GM12878 (cell line): ENCODE data around the gene CD58.

ENCODE experiments used
- CREM ChIP-seq: IDR thresholded peaks from 2 replicates; pipeline ENCODE4 v1.6.1; 2014; ENCODE audit warnings: antibody characterized with exemption, low read depth
- EGR1 ChIP-seq, 2 experiments: IDR thresholded peaks; 1 replicate in 1 of 2; 2 replicates in 1 of 2; pipeline ENCODE4 v1.6.1; 2011 to 2012; ENCODE audit warnings: low read depth in 2 of 2, low read length in 2 of 2, borderline replicate concordance in 1 of 2, mild to moderate bottlenecking in 1 of 2, moderate library complexity in 1 of 2
- EZH2 ChIP-seq: IDR thresholded peaks from 2 replicates; pipeline ENCODE4 v1.6.1; 2012; ENCODE audit warnings: low read depth, mild to moderate bottlenecking, control low read depth, inconsistent platforms, low read length, borderline replicate concordance; ENCODE audit not compliant: control insufficient read depth
- FOXM1 ChIP-seq: IDR thresholded peaks from 2 replicates; pipeline ENCODE4 v1.6.1; 2012; ENCODE audit warnings: low read depth, mild to moderate bottlenecking, inconsistent platforms, low read length, moderate library complexity
- GABPA ChIP-seq: IDR thresholded peaks from 2 replicates; pipeline ENCODE4 v1.6.1; 2014; ENCODE audit warnings: antibody characterized with exemption, low read depth, mild to moderate bottlenecking, inconsistent platforms
- IRF4 ChIP-seq: IDR thresholded peaks from 2 replicates; pipeline ENCODE4 v1.6.1; 2011; ENCODE audit warnings: low read depth, low read length
- POLR2A ChIP-seq: IDR thresholded peaks from 2 replicates; pipeline ENCODE4 v1.6.1; 2011; ENCODE audit warnings: low read depth, mild to moderate bottlenecking, low read length
- YY1 ChIP-seq: IDR thresholded peaks from 2 replicates; pipeline ENCODE4 v1.6.1; 2011; ENCODE audit warnings: low read depth, mild to moderate bottlenecking, low read length
- ZNF207 ChIP-seq: fragments of 450-650 bp; IDR thresholded peaks from 2 replicates; pipeline ENCODE4 v1.6.1; 2014; ENCODE audit warnings: antibody characterized with exemption, mild to moderate bottlenecking, borderline replicate concordance
- TF ChIP-seq, protein P1 (sequence below): fragments of 450-650 bp; IDR thresholded peaks from 2 replicates; pipeline ENCODE4 v1.6.1; 2017; ENCODE audit warnings: antibody characterized with exemption, mild to moderate bottlenecking, moderate library complexity

DNA sequence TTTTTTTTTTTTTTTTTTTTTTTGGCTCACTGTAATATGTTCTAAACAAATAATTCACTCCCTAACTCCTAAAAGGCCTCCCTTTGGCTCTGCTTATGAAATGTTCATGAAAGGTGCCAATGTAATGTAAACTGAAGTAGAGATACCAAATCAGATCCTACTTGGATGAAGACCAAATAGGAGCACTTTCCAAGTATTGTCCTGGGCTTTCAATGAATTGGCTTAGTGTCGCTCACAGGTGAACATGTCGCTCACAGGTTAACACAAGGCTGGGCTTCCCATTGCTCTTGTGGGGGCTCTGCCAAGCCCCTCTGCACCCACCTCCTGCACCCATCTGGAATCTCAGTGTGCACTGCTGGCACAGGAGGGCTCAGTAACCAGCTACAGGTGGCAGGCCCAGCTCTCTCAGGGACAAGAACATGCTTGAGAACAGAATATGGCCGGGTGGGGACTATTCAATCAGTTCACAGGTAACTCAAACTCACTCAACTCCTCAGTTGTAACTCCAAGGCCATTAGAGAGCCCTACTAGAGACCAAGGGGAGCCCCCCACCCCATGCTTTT, 10.6 kb upstream of the CD58 start:
- no peak for TF ChIP-seq FOXM1
- TF ChIP-seq POLR2A: no peak
- TF ChIP-seq, protein P1, sequence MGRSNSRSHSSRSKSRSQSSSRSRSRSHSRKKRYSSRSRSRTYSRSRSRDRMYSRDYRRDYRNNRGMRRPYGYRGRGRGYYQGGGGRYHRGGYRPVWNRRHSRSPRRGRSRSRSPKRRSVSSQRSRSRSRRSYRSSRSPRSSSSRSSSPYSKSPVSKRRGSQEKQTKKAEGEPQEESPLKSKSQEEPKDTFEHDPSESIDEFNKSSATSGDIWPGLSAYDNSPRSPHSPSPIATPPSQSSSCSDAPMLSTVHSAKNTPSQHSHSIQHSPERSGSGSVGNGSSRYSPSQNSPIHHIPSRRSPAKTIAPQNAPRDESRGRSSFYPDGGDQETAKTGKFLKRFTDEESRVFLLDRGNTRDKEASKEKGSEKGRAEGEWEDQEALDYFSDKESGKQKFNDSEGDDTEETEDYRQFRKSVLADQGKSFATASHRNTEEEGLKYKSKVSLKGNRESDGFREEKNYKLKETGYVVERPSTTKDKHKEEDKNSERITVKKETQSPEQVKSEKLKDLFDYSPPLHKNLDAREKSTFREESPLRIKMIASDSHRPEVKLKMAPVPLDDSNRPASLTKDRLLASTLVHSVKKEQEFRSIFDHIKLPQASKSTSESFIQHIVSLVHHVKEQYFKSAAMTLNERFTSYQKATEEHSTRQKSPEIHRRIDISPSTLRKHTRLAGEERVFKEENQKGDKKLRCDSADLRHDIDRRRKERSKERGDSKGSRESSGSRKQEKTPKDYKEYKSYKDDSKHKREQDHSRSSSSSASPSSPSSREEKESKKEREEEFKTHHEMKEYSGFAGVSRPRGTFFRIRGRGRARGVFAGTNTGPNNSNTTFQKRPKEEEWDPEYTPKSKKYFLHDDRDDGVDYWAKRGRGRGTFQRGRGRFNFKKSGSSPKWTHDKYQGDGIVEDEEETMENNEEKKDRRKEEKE: no peak
- TF ChIP-seq YY1: no peak
- no peak for TF ChIP-seq EZH2
- no peak for TF ChIP-seq ZNF207
- TF ChIP-seq GABPA: no peak
- no peak for TF ChIP-seq CREM
- no peak for TF ChIP-seq IRF4
- no peak for TF ChIP-seq EGR1 (IDR thresholded peaks at IDR 0.05; ENCODE audit: borderline replicate concordance in 1 of 2, low read depth in 2 of 2, low read length in 2 of 2)
